GM19099 (cell line): ENCODE measurements around the gene DZIP1.

ENCODE experiments used
- POLR2A ChIP-seq: IDR thresholded peaks from 3 replicates; pipeline ENCODE4 v1.6.1; 2011; ENCODE audit warnings: low read depth; ENCODE audit not compliant: insufficient read length; ENCODE audit errors: extremely low read depth

The DZIP1 gene

GRCh38 chr13:95579303-95579702, 65.2 kb downstream of the DZIP1 start:
- TF ChIP-seq POLR2A: no peak

- no peak for TF ChIP-seq POLR2A
These were observed 71.3 kb downstream of the DZIP1 start for GRCh38 chr13:95573221-95573620.

- TF ChIP-seq POLR2A: no peak
These were observed 72.6 kb downstream of the DZIP1 start for GRCh38 chr13:95571941-95572340.

- no peak for TF ChIP-seq POLR2A
These were observed 74.5 kb downstream of the DZIP1 start for GRCh38 chr13:95570016-95570415.

- no peak for TF ChIP-seq POLR2A
These were observed 76.4 kb downstream of the DZIP1 start for GRCh38 chr13:95568131-95568530.

- no peak for TF ChIP-seq POLR2A
These were observed 79.7 kb downstream of the DZIP1 start for GRCh38 chr13:95564733-95565291.

- no peak for TF ChIP-seq POLR2A
These were observed 80.4 kb downstream of the DZIP1 start for GRCh38 chr13:95564091-95564490.

GRCh38 chr13:95560387-95560786, 84.1 kb downstream of the DZIP1 start:
- TF ChIP-seq POLR2A: no peak

GRCh38 chr13:95559100-95559499, 85.4 kb downstream of the DZIP1 start:
- TF ChIP-seq POLR2A: no peak

GRCh38 chr13:95557013-95557412, 87.5 kb downstream of the DZIP1 start:
- TF ChIP-seq POLR2A: no peak

- TF ChIP-seq POLR2A: no peak
These were observed 90.7 kb downstream of the DZIP1 start for GRCh38 chr13:95553581-95554385.

- no peak for TF ChIP-seq POLR2A
These were observed 91.7 kb downstream of the DZIP1 start, which contains the start of gene CLDN10 for GRCh38 chr13:95552539-95553441. Gene CLDN10 (plus strand): TSS chr13:95552720. CDS start chr13:95552754, 34 bp downstream.

- no peak for TF ChIP-seq POLR2A
These were observed 92.3 kb downstream of the DZIP1 start for GRCh38 chr13:95552208-95552538.

- TF ChIP-seq POLR2A: no peak
These were observed 96.9 kb downstream of the DZIP1 start for GRCh38 chr13:95547531-95548167.

GRCh38 chr13:95546919-95547318, 97.6 kb downstream of the DZIP1 start:
- TF ChIP-seq POLR2A: no peak
